GM23338 (cell line): Measurements from ENCODE around the gene HS6ST3. TPM values are rescaled to one million over a fixed set of nuclear protein-coding genes. Genes with fewer than 3 reads are reported as not detected.

Experiments used
- ATAC-seq: fragments of 200-7000 bp; cut with Tn5 transposase; 3 replicates; pipeline ENCODE4 v1.9.1; 2020
- DNase-seq: peaks from one replicate; pipeline ENCODE4 v3.0.0-alpha.2; 2015; ENCODE audit warnings: low spot score
- H2AFZ ChIP-seq: fragments of 200-600 bp; sonication (generic); 2 replicates; pipeline ENCODE4 v1.8.0; 2016; ENCODE audit warnings: antibody characterized with exemption, mild to moderate bottlenecking, moderate library complexity
- H3F3A ChIP-seq: fragments of 200-600 bp; sonication (generic); replicated peaks from 2 replicates; pipeline ENCODE4 v1.8.0; 2017; ENCODE audit warnings: antibody characterized with exemption, mixed run types, low read depth
- H3K27ac ChIP-seq: fragments of 200-600 bp; sonication (generic); 2 replicates; pipeline ENCODE4 v1.6.1; 2016; ENCODE audit warnings: low read depth
- H3K27me3 ChIP-seq: fragments of 200-600 bp; sonication (generic); 2 replicates; pipeline ENCODE4 v1.8.0; 2016; ENCODE audit warnings: mild to moderate bottlenecking, mixed run types, moderate library complexity; ENCODE audit not compliant: insufficient read depth
- H3K36me3 ChIP-seq: fragments of 200-600 bp; sonication (generic); 2 replicates; pipeline ENCODE4 v1.8.0; 2016; ENCODE audit warnings: mild to moderate bottlenecking; ENCODE audit not compliant: insufficient read depth
- H3K4me1 ChIP-seq: fragments of 200-600 bp; sonication (generic); 2 replicates; pipeline ENCODE4 v1.8.0; 2016; ENCODE audit warnings: mild to moderate bottlenecking, moderate library complexity; ENCODE audit not compliant: insufficient read depth
- H3K4me2 ChIP-seq: fragments of 200-600 bp; sonication (generic); 2 replicates; pipeline ENCODE4 v1.7.1; 2017; ENCODE audit warnings: mixed run types
- H3K4me3 ChIP-seq: fragments of 200-600 bp; sonication (generic); 2 replicates; pipeline ENCODE4 v1.6.1; 2016; ENCODE audit warnings: mixed run types
- H3K79me2 ChIP-seq: fragments of 200-600 bp; sonication (generic); replicated peaks from 2 replicates; pipeline ENCODE4 v1.8.0; 2017; ENCODE audit warnings: mild to moderate bottlenecking; ENCODE audit not compliant: insufficient read depth
- H3K9me2 ChIP-seq: fragments of 200-600 bp; sonication (generic); 2 replicates; pipeline ENCODE4 v1.8.0; 2017; ENCODE audit not compliant: insufficient read depth
- H4K20me1 ChIP-seq: fragments of 200-600 bp; sonication (generic); replicated peaks from 2 replicates; pipeline ENCODE4 v1.8.0; 2017; ENCODE audit warnings: mild to moderate bottlenecking; ENCODE audit not compliant: insufficient read depth
- H3K27ac Mint-ChIP-seq: 2 replicates; pipeline ENCODE4 v1.8.0; 2020; ENCODE audit warnings: inconsistent platforms, mild to moderate bottlenecking, moderate library complexity, mixed read lengths
- H3K27me3 Mint-ChIP-seq: 3 replicates; pipeline ENCODE4 v1.8.0; 2022; ENCODE audit warnings: low read depth, mild to moderate bottlenecking, moderate library complexity, mixed read lengths, inconsistent platforms; ENCODE audit not compliant: insufficient read depth, poor library complexity
- H3K36me3 Mint-ChIP-seq: 3 replicates; pipeline ENCODE4 v1.8.0; 2021; ENCODE audit warnings: low read depth, mild to moderate bottlenecking, inconsistent platforms, moderate library complexity, mixed read lengths
- H3K4me1 Mint-ChIP-seq: 3 replicates; pipeline ENCODE4 v1.8.0; 2020; ENCODE audit warnings: mild to moderate bottlenecking, inconsistent platforms, mixed read lengths
- H3K4me3 Mint-ChIP-seq: 3 replicates; pipeline ENCODE4 v1.8.0; 2021; ENCODE audit warnings: moderate library complexity, mild to moderate bottlenecking, inconsistent platforms, mixed read lengths
- H3K9me3 Mint-ChIP-seq: 3 replicates; pipeline ENCODE4 v1.8.0; 2020; ENCODE audit warnings: moderate library complexity, mild to moderate bottlenecking, inconsistent platforms, mixed read lengths
- EZH2 ChIP-seq: fragments of 200-600 bp; sonication (generic); IDR thresholded peaks from one replicate; pipeline ENCODE4 v1.8.0; 2017; ENCODE audit warnings: antibody characterized with exemption, mild to moderate bottlenecking, low read depth; ENCODE audit not compliant: unreplicated experiment
- EZH2phosphoT487 ChIP-seq: fragments of 200-600 bp; sonication (generic); IDR thresholded peaks from one replicate; pipeline ENCODE4 v1.8.1; 2018; ENCODE audit warnings: antibody characterized with exemption; ENCODE audit not compliant: unreplicated experiment
- NANOG ChIP-seq: IDR thresholded peaks from 2 replicates; pipeline ENCODE4 v1.6.1; 2016; ENCODE audit warnings: antibody characterized with exemption, borderline replicate concordance
- POLR2AphosphoS5 ChIP-seq: IDR thresholded peaks from 2 replicates; pipeline ENCODE4 v1.6.1; 2016; ENCODE audit warnings: antibody characterized with exemption, low read depth
- ZNF114 ChIP-seq: fragments of 250-450 bp; sonication (Bioruptor Pico); IDR thresholded peaks from 2 replicates; pipeline ENCODE4 v1.5.0; 2020; ENCODE audit warnings: mild to moderate bottlenecking, moderate library complexity
- polyA plus RNA-seq: library from polyadenylated mRNA; unstranded; fragments of >200 nt; fragmentation: Nextera tagmentation; extraction: Ambion mirVana; gene quantifications from 2 replicates; pipeline ENCODE4 v1.2.1, GENCODE V29; 2016
- total RNA-seq: library from RNA; depleted of rRNA; stranded (reverse); fragments of >200 nt; shearing (Covaris generic); gene quantifications from 2 replicates; pipeline ENCODE4 v1.2.3, GENCODE V29; 2014
- TF ChIP-seq, protein P1 (sequence below): fragments of 250-450 bp; sonication (Bioruptor Pico); IDR thresholded peaks from 2 replicates; pipeline ENCODE4 v1.5.0; 2020; ENCODE audit warnings: mild to moderate bottlenecking, moderate library complexity
- TF ChIP-seq, protein P2 (sequence below): IDR thresholded peaks from one replicate; pipeline ENCODE4 v1.6.1; 2018; ENCODE audit warnings: antibody characterized with exemption; ENCODE audit not compliant: unreplicated experiment
- TF ChIP-seq, protein P3 (sequence below): IDR thresholded peaks from 2 replicates; pipeline ENCODE4 v1.6.1; 2016; ENCODE audit warnings: antibody characterized with exemption

Gene HS6ST3
- total and polyA plus RNA-seq, 2 experiments from 2014 or later = 0.52 to 0.80 TPM

DNA sequence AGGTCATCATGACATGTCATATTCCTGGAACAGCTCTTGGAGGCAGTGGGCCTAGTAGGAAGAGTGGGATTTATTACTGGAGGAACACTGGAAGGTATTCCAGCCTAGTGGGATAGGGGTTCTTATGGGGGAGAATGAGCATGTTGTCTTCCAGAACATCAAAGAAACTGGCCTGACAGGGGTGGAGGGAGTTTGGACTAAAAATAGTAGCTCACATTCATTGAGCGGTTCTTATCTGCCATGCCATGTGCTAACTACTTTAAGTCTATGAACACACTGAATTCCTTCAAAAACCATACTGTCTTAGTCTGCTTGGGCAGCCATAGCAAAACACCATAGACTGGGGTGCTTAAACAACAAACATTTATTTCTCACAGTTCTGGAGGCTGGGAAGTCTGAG lies 413.6 kb downstream of the HS6ST3 start (continued):
- TF ChIP-seq, protein P1, sequence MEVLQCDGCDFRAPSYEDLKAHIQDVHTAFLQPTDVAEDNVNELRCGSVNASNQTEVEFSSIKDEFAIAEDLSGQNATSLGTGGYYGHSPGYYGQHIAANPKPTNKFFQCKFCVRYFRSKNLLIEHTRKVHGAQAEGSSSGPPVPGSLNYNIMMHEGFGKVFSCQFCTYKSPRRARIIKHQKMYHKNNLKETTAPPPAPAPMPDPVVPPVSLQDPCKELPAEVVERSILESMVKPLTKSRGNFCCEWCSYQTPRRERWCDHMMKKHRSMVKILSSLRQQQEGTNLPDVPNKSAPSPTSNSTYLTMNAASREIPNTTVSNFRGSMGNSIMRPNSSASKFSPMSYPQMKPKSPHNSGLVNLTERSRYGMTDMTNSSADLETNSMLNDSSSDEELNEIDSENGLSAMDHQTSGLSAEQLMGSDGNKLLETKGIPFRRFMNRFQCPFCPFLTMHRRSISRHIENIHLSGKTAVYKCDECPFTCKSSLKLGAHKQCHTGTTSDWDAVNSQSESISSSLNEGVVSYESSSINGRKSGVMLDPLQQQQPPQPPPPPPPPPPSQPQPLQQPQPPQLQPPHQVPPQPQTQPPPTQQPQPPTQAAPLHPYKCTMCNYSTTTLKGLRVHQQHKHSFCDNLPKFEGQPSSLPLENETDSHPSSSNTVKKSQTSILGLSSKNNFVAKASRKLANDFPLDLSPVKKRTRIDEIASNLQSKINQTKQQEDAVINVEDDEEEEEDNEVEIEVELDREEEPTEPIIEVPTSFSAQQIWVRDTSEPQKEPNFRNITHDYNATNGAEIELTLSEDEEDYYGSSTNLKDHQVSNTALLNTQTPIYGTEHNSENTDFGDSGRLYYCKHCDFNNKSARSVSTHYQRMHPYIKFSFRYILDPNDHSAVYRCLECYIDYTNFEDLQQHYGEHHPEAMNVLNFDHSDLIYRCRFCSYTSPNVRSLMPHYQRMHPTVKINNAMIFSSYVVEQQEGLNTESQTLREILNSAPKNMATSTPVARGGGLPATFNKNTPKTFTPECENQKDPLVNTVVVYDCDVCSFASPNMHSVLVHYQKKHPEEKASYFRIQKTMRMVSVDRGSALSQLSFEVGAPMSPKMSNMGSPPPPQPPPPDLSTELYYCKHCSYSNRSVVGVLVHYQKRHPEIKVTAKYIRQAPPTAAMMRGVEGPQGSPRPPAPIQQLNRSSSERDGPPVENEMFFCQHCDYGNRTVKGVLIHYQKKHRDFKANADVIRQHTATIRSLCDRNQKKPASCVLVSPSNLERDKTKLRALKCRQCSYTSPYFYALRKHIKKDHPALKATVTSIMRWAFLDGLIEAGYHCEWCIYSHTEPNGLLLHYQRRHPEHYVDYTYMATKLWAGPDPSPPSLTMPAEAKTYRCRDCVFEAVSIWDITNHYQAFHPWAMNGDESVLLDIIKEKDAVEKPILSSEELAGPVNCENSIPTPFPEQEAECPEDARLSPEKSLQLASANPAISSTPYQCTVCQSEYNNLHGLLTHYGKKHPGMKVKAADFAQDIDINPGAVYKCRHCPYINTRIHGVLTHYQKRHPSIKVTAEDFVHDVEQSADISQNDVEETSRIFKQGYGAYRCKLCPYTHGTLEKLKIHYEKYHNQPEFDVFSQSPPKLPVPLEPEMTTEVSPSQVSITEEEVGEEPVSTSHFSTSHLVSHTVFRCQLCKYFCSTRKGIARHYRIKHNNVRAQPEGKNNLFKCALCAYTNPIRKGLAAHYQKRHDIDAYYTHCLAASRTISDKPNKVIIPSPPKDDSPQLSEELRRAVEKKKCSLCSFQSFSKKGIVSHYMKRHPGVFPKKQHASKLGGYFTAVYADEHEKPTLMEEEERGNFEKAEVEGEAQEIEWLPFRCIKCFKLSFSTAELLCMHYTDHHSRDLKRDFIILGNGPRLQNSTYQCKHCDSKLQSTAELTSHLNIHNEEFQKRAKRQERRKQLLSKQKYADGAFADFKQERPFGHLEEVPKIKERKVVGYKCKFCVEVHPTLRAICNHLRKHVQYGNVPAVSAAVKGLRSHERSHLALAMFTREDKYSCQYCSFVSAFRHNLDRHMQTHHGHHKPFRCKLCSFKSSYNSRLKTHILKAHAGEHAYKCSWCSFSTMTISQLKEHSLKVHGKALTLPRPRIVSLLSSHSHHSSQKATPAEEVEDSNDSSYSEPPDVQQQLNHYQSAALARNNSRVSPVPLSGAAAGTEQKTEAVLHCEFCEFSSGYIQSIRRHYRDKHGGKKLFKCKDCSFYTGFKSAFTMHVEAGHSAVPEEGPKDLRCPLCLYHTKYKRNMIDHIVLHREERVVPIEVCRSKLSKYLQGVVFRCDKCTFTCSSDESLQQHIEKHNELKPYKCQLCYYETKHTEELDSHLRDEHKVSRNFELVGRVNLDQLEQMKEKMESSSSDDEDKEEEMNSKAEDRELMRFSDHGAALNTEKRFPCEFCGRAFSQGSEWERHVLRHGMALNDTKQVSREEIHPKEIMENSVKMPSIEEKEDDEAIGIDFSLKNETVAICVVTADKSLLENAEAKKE (CRISPR knock-in tag) = no peak
- TF ChIP-seq EZH2phosphoT487 (no peak), EZH2 (no peak), NANOG (no peak), POLR2AphosphoS5 (no peak)
- TF ChIP-seq, protein P2, sequence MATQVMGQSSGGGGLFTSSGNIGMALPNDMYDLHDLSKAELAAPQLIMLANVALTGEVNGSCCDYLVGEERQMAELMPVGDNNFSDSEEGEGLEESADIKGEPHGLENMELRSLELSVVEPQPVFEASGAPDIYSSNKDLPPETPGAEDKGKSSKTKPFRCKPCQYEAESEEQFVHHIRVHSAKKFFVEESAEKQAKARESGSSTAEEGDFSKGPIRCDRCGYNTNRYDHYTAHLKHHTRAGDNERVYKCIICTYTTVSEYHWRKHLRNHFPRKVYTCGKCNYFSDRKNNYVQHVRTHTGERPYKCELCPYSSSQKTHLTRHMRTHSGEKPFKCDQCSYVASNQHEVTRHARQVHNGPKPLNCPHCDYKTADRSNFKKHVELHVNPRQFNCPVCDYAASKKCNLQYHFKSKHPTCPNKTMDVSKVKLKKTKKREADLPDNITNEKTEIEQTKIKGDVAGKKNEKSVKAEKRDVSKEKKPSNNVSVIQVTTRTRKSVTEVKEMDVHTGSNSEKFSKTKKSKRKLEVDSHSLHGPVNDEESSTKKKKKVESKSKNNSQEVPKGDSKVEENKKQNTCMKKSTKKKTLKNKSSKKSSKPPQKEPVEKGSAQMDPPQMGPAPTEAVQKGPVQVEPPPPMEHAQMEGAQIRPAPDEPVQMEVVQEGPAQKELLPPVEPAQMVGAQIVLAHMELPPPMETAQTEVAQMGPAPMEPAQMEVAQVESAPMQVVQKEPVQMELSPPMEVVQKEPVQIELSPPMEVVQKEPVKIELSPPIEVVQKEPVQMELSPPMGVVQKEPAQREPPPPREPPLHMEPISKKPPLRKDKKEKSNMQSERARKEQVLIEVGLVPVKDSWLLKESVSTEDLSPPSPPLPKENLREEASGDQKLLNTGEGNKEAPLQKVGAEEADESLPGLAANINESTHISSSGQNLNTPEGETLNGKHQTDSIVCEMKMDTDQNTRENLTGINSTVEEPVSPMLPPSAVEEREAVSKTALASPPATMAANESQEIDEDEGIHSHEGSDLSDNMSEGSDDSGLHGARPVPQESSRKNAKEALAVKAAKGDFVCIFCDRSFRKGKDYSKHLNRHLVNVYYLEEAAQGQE = no peak

DNA sequence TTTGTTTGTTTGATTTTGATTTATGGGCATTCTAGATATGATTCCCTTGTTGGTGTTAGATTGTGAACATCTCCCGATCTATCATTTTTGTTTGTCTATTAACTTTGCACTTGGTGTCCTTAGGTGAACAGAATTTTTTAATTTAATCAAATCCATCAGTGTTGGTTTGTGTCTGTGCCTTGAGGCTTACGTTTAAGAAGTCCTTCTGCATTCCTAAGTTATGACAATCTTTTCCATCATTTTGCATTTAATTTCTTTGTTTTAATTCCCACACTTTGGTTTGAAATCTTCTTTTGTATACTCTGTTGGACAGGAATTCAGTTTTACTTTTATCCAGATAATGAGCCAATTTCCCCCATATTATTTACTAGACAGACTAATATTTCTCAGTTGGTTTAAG lies 421.7 kb downstream of the HS6ST3 start:
- Mint-ChIP-seq H3K4me1 (no peaks in the 10 kb centered on the region), H3K36me3 (no peaks in the 10 kb centered on the region)

More for the DNA sequence above, 421.7 kb downstream of the HS6ST3 start:
- Histone ChIP-seq H4K20me1 (no peaks in the 10 kb centered on the region), H3K4me2 (no peak overlapping the region), H3K79me2 (no peaks in the 10 kb centered on the region), H3K9me2 (no peaks in the 10 kb centered on the region), H3K4me3 (no peak overlapping the region), H3K27me3 (no peaks in the 10 kb centered on the region), H3F3A (no peaks in the 10 kb centered on the region), H3K4me1 (no peaks in the 10 kb centered on the region), H2AFZ (no peak overlapping the region), H3K36me3 (no peaks in the 10 kb centered on the region), H3K27ac (no peak overlapping the region)
- no peak overlapping the region for H3K27ac Mint-ChIP-seq
- no peaks in the 10 kb centered on the region for H3K27me3 Mint-ChIP-seq
- ATAC-seq (no peak), DNase-seq (no peak)
- H3K9me3 Mint-ChIP-seq = no peaks in the 10 kb centered on the region
- TF ChIP-seq, protein P3, sequence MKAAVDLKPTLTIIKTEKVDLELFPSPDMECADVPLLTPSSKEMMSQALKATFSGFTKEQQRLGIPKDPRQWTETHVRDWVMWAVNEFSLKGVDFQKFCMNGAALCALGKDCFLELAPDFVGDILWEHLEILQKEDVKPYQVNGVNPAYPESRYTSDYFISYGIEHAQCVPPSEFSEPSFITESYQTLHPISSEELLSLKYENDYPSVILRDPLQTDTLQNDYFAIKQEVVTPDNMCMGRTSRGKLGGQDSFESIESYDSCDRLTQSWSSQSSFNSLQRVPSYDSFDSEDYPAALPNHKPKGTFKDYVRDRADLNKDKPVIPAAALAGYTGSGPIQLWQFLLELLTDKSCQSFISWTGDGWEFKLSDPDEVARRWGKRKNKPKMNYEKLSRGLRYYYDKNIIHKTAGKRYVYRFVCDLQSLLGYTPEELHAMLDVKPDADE = no peak
- no peak for TF ChIP-seq ZNF114 (CRISPR knock-in tag)
- H3K4me3 Mint-ChIP-seq = no peak overlapping the region
